AG08396 (cell line): ENCODE measurements around the gene ERN2.

Experiments used
- DNase-seq: peaks from one replicate; pipeline ENCODE4 v3.0.0; 2012; ENCODE audit warnings: low spot score, mixed read lengths

Gene ERN2

DNA sequence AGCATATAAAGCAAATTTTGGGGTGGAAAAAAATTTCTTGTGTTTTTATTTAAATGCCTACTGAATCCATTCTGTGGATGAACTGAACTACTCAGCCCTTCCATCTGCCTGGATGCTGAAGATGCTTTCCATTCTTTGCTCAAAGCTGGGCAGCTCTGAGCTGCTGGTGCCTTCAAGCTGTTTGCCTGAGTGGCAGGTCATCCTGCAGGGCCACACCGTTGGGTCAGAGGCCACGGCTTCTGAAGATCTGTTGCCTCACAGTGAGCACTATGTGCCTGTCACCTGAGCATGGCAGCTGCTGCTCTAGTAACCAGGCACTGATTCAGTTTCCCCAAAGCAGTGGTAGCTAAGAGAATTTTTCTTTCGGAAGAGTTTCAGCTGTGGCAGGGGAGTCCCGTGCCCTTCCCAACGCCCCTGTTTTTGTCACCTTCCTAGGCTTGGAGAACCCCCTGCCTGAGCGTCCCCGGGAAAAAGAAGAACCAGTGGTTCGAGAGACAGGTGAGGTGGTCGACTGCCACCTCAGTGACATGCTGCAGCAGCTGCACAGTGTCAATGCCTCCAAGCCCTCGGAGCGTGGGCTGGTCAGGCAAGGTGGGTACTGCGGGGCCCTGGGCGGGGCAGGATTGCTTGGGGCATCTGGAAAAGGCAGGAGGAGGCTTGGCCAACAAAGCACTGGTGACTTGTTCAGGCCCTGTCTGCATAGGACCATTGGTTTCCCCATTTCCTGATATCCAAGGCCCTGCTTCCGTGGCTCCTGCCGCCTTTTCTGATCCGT, 25.8 kb downstream of the ERN2 start:
- DNase-seq = no peak

DNA sequence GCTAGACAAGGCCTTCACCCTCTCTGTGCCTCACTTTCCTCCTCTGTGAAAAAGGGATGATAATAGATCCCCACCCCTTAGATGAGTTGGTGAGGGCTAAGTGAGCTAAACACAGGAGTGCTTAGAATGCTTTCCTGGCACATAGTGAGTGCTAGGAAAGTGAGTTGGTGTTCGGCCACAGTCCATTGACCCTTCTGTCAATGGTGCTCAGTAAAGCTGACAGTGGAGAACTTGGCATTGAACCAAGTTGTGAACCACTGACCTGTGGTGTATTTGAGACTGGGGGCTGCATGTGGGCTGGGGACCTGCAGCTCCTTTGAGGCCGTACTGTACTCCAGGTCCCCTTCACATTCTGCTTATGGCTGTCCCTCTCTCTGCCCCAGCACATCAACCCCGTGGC, 29.5 kb downstream of the ERN2 start:
- no peak for DNase-seq

DNA sequence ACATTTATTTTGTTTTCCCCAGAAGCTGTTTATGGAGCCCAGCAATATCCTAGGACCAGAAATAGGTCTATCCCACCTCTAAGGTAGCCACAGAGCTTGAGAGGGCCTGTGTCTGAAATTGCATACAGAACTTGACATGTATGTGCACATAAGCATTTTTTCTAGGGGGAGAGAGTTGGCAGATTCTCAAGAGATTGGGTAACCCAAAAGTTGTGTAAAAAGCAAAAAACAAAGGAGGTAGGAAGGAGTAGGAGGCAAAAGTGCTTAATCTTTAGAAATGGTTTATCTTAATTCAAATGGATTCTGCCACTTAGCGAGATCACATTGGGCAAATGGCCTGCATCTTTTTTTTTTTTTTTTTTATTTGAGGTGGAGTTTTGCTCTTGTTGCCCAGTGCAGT, 30.8 kb downstream of the ERN2 start:
- DNase-seq = no peak

DNA sequence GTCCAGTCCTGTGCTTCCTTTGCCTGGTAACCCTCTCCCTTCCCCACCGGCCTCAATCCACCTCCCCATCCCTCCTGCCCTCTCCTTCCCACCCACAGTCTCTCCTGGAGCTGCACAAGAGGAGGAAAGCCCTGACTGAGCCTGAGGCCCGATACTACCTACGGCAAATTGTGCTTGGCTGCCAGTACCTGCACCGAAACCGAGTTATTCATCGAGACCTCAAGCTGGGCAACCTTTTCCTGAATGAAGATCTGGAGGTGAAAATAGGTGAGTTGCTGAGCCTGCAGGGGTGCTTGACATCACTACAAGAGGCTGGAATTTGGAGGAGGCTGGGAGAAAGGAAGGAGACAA, 33.1 kb downstream of the ERN2 start:
- DNase-seq = no peak

DNA sequence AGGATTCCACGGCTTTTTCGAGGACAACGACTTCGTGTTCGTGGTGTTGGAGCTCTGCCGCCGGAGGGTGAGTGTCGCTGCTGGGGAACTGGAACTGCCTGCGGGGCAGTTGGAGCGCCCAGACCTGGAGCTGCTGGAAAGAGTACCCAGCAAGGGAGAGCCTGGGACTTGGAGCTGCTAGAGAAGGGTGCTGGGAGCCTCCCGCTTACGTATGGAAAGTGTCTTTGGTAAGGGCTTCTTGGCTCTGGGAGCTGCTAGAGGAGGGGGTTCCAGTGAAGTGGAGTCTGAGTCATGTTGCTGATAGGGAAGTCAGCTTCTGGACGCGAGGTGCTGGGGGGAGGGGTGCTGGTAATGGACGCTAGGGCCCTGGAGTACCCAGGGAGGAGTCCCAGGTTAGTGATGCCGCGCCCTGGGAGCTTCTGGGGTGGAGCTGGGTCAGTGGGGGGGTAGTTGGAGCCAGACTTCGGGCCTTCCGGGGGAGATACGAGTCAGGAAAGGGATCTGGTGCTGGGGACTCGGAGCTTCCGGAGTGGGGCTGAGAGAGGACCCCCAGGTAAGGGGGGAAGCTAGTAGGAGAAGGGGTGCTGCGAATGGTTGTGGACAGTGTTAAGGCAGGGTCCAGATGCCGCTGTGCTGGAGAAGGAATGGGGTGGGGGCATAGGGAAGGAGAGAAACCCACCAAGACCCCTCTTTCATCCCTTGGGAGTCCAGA, 33.6 kb downstream of the ERN2 start:
- DNase-seq = peak; percentile 48

DNA sequence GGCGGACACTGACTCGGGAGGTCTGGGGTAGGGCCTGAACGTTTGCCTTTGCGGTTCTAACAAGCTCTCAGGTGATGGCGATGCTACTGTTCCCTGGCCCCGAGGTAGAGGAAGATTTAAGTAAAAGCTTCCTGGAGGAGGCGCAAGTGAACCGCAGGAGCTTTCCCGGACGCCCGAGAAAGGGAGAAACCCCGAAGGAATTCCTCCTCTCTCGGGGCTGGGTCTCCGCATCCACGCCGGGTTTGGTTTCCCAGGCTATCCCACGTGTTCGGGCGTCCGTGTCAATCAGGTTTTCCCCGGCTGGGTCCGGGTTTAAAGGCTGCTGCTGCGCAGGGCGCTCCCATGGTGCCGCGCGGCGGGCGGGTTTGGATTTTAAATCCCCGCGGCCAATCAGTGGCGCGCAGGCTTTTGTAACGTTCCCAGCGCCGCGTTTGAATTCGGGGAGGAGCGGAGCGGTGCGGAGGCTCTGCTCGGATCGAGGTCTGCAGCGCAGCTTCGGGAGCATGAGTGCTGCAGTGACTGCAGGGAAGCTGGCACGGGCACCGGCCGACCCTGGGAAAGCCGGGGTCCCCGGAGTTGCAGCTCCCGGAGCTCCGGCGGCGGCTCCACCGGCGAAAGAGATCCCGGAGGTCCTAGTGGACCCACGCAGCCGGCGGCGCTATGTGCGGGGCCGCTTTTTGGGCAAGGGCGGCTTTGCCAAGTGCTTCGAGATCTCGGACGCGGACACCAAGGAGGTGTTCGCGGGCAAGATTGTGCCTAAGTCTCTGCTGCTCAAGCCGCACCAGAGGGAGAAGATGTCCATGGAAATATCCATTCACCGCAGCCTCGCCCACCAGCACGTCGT, 34.4 kb downstream of the ERN2 start, which contains the start of gene PLK1:
Gene PLK1 (plus strand): TSS at position 460 of the 844 bp plus-strand sequence. CDS start 44 bp downstream, at position 504.
- peak; percentile 94 for DNase-seq

DNA sequence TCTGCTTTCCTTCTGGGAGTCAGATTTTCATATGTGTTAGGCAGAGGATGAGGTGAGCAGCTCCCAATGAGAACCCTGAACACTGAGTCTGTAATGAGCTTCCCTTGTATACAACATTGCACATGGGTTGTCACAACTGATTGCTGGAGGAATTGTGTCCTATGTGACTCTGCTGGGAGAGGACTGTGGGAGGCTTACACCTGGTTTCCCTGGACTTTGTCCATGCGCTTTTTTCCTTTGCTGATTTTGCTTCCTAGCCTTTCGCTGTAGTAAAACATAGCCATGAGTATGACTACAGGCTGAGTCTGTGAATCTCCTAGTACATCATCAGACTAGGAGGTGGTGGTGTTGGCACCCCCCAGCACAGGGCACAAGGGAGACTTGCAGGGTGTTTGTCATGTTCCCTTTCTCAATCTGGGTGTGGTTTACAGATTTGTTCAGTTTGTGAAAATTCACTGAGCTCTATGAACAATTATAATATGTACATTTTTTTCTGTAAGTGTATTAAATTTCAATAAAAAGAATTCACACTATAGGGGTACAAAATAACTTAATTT, 36.0 kb downstream of the ERN2 start:
- DNase-seq = no peak

DNA sequence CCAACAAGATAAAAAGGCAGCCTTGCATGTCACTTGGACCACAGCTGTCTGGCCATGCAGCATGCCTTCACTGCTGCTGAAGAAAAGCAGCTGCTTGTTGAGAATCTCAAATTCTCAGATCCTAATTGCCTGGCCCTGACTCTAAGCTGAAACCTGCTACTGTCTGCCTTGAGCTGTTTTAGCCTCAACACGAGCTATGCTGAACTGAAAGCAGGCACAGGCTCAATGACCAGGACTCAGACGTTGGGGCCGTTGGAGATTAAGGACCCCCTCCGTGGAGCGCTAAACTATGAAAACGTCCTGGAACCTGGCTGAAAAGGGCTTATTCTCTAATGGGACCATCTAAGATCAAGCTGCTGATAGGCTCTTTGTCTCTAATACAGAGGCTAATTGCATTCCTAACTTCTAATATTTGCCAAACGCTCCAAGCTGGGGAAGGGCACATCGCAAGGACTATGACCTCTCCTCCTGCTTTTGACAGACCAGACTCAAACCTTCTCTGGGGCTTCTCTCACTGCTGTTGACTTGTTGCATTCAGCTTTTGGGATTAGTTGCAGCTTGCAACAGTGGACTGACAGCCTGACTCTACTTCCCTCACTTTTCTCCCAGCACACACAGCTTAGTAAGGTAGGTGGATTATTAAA, 38.9 kb downstream of the ERN2 start:
- DNase-seq = no peak

DNA sequence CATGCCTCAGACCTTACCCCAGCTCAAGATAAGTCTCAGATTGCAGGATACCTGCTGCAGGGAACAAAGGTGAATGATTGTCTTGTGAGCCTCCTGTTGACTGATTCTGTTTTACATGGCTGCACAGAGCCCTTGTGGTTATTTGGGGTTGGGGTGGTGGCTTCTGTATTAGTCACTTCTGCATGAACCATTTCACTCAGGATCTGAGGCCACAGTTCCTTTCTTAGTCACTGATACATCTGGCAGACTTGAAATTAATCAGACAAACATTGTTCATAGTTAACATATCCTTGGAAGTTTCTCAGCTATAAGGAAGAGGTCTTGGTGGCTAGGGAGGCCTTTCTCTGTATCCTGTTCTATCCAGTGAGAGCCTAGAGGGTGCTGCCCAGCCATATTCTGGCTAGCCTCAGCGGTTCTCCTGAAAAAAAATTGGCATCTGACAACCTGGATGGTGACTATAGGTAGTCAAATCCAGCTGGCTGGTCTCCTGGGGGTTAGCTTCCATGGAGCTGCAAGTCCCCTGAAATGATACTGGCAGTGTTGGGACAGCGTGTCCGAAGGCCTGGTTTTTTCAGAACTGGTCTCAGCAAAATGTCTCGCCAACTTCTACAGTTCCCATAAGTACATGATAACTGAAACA, 42.8 kb downstream of the ERN2 start:
- peak; percentile 70 for DNase-seq

DNA sequence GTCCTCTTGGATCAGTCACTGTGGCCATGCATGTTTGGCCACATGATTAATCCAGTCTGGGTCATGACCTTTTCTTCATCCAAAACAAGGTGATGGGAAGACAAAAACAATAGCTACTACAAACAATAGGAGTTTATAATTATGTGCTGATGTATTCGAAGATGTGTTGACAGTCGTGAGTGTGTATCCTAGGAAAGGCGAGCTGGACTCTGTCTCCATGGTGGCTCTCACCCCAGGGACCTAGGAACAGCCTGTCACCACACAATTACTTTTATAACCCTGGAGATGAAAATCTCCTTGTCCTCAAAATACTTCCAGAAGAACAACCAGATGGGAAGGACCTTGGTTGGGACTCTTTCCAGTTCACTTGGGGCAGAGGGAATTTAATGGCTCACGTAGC, 44.1 kb downstream of the ERN2 start:
- no peak for DNase-seq

DNA sequence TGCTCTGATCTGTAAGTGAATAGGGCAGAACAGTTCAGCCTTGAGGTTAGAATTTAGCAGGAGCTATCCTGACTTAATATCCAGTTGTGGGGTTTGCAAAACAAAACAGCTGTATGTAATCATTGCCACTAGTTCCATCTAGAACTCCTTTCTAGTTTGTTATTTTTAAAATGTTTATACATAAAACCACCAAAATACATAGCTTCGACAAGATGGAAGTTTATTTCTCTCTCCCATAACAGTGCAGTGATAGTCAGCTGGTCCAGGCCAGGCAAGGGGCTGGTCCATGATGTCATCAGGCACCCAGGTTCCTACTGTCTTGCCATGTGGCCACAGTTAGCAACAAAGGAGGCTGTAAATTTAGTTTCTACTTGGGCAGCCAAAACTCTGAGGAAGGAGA, 44.8 kb downstream of the ERN2 start:
- peak; percentile 71 for DNase-seq

DNA sequence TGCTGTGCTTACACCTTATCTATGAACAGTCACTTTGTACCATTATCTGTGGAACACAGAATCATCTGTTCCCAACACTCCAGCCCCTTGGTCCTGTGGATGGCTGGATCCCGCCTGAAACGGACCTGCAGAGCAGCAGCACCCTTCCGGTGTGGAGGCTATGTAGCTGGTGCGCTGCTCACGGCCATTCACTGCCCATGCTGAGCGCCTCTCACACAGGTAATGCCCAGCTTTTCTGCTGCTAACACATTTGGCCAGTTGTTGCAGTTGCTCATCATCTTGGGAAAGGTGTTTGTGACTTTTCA, 45.7 kb downstream of the ERN2 start:
- DNase-seq = no peak

DNA sequence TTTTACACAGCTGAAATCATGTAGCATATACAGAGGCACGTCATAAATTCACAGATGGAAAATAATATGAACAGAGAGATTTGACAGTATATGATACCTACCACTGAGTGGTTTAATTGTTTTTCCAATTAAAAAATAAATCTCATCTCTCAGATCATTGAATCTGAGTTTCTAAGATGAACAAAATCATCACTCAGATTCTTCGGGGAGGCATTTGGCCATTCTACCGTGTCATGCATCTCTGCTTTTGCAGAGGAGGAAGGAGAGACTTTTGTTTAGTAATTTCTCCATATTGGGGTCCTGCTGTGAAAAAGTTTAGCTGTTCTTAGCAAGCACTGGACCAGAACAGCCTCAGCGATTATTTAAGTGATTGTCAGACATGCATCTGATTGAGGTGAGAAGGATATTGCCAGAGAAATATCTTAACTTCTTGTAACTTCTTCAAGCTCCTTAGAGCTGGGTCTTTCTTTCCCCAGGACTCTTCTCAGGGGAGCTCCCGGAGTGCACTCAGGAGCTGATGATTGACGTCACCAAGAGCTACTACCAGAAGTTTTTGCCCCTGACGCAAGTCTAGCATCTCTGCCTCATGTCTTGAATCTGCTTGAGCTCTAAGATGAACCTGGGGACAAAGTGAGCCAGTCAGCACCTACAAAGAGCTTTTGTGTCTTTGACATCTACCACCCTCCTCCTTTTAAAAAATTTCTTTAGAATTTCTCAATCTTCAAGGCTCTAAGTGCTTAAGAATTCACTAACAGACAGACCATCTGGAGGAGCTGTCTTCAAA, 46.3 kb downstream of the ERN2 start:
- DNase-seq = no peak

DNA sequence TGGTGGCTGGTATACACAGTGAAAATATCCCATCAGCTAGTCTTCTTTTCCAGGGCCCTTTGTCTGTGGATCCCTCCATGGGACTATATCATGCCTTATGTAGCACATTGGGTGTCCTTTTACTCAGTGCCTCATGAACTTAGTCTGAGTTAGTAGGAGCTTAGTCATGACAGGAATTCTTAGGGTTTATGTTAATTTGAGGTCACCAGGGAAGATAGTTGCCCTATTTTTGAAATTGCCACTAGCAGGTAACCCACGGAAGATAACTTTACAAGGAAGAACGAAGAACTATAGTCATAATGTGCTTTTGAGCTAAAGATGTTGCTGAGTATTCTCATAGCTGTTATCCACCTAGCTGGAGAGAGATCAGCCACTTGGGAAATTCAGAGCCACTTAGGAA, 49.1 kb downstream of the ERN2 start:
- DNase-seq = no peak

DNA sequence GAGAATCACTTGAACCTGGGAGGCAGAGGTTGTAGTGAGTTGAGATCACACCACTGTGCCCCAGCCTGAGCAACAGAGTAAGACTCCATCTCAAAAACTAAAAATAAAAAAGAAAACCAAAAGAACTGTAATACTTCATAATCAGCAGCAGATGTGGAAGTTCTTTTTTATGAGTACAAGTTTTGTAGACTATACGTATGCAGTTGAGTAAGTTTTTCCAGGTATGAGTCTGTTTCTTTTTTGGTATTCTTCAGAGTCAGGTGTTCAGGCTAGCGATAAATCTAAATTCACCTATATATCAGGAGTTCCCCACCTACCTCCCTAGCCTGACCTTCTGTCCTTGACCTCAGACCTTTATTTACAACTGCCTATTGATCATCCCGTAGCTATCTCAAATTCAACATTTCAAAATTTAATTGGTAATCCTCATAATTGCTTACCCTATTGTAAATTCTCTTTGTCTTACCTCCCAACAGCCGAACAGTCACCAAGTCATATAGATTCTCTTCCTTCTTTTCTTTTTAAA, 61.0 kb downstream of the ERN2 start:
- no peak for DNase-seq

DNA sequence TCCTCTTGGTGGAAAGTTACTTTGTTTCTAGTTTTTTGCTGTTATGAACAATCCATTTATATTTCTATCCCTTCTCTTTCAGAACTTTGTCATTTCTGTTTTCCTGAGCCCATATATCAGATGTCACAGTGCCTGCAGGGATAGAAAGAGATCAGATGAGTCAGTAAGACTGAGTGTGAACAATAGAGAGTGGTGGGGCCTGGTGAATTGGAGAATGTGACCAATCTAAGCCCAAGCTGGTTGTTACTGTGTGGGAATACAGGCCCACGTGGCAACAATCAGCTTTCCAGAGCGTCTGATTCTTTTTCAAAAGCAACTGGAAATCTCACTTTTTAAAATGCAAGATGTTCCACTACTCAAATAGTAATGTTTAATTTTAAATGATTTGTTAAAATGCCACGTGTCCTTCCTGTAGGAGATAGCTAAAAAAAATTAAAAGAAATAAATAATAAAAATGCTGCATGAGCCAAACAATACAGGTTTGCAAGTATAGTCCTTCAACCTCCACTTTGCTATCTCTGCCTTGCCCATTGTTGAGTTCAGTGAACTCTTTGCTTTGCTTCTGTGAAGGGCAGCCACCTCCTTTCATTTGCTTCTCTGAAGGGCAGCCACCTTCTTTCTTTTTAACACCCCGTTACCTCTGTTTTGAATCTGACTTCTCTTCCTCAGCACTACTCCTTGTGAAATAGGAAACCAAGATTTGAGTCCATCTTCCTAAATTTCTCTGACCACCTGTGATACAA, 62.2 kb downstream of the ERN2 start:
- DNase-seq = no peak

DNA sequence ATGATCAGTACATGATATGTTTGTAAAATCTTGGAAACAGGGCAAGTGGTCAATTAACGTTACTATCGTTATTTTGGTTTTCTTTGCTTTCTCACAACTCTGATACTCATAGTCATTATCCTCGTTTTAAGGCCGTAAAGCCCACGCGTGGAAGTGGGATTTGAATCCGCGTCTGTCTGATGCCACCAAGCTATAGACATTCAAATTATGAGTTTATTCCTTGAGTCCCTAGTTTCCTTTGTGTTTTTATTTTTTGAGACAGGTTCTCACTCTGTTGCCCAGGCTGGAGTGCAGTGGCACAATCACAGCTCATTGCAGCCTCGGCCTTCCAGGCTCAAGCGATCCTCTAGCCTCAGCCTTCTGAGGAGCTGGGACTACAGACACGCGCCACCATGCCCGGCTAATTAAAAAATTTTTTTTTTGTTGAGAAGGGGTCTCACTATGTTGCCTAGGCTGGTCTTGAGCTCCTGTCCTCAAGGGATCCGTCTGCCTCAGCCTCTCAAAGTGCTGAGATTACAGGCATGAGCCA, 70.7 kb downstream of the ERN2 start:
- DNase-seq = no peak

DNA sequence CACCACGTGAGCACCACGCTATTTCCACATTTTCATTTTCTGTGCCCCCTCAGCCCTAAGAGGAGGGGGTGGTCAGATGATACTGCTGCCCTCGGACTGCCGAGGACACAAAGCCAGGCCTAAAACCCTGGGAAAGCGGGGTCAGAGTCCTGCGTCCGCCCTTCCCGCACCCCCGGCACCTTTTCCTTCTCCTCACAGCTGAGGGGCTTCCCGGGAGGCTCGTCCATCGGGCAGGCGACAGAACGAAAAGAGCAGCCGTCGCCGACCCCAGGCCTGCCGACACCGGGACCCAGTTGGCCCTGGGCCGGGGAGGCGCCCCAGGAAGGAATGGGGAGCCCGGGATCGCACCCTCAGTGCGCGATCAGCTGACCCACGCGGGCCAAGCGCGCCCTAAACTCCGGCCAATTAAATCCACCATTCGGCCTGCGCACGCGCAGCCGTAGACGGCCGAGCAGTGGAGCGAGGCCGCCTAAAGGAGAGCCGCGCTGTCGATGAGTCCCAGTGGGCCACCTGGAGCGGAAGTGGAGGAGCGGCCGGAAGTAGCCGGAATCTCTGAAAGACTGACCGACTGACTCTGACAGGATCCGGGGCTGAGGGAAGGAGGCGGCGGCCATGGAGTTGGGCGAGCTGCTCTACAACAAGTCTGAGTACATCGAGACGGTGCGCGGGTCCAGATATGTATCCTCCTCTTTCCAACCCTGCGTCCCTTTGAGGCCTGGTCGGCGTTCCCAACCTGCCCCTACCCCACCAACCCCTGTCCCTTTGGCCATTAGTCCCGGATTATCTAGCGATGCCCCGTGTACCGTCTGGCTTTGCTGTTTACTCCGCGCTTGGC, 71.9 kb downstream of the ERN2 start, which contains the start of the genes DCTN5 and PALB2:
Gene DCTN5 (plus strand): TSS at position 536 of the 835 bp plus-strand sequence. CDS start 77 bp downstream, at position 613.
Gene PALB2 (minus strand): TSS at position 380 of the 835 bp plus-strand sequence. CDS start 153 bp downstream, at position 227.
- DNase-seq = peak; percentile 98

DNA sequence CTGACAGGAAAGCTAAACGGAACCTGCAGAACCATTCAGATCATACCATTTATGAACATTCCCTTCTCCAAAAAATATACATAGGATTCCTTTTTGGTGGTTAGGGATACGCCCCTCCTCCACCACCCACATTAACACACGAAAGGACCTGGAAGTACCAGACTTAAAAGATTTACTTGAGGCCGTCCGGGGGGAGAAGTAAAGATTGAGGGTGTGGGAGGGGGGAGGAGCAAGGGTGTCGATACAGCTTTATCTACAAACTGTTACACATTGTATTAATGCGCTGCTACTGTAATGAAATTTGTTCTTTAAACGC, 72.4 kb downstream of the ERN2 start:
- DNase-seq = peak; percentile 17
